ENCODE measurements around the gene NR2F1-AS1.
"Not testable (repeated sequence)": the region's sequence is repeated elsewhere in the genome, so short reads cannot be mapped to it uniquely, and the experiment has no call there.

Gene NR2F1-AS1

DNA sequence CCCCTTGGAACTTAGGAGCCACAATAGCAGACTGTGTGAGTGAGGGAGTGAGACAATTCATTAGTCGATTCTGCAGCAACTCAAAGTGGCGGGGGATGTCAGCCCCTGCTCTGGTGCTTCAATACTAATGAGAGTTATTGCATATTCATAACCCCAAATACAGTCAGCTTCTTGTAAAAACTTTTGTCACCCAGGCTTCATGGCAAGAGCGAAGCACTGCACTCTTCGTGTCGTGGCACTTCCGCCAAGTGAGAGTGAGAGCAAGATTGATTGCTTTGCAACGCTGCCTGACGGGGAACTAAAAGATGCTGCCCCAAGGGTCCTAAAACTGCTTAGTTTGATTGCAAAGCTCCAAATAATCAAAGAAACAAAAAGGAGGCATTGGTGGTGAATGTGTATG lies 150.9 kb downstream of the NR2F1-AS1 start:
- DNase-seq (ENCODE audit: low read depth in 2 of 2), result no peak

DNA sequence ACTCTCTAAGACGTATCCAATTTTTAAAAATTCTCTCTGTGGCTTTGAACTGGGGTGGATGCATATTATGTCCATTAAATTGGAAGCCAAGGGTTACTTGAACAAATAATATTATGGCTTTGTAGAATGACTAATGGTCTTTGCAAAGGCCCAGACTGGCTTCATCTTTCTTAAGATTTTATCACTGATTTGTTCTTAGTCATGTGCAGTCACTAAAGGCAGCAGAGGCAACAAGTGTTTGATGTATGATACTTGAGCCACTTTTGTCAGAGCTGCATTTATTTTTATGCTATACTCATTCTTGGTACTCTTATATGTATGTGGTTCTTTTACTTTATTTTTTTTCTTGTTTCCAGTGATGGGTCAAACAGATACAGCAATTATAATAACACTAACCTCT lies 152.2 kb downstream of the NR2F1-AS1 start:
- no peak for DNase-seq (ENCODE audit: low read depth in 2 of 2)

DNA sequence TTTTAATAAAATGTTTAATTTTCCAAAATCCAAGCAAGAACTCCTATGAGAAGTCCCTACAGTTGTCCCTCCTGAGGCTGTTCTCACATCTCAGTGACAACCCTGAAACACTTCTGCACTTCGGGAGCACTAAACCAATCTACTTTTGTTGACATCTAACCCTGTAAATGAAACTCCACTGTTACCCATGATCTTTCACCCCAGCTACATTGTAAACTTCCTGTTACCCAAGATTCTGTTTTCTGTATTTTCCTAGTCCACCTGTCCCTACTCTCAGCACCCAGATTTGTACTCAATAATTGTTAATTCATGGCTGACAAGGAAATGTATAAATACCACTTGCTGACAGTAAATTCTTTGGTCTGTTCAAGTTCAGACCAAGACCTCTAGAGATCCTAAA lies 153.7 kb downstream of the NR2F1-AS1 start:
- no peak for DNase-seq (ENCODE audit: low read depth in 2 of 2)

DNA sequence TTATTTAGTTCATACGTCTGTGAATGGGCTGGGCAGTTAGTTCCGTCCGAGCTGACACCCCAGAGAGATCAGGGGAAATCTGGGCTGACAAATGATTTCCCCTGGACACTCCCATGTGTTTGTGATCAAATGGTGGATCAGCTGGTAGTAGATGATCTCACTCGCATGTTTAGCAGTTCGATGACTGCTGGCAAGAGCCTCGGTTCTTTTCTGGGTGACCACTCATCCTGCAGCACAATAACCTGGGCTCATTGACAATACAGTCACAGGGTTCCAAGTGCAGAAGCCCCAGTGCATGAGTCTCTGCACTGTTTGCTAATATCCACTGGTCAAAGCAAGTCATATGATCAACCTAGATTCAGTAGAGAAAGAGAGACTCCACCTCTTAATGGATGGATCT lies 155.9 kb downstream of the NR2F1-AS1 start:
- DNase-seq (ENCODE audit: low read depth in 2 of 2), result no peak

DNA sequence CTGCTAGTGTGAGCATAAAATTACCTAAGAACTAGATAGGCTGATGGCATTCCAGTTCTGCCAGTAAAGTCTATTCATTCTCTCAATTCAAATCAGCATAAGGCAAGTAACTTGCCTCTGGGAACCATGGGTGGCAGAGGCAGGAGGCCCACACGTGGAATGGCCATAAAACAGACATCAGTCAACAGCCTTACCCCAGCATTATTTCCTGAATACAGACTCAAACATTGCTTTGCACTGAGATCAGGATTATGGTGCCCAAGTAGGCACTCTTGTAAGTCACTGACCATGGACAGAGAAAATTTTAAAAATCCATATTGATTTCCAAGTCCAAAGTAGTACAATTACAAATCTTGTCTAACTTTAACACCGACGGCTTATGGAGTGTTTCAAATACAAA lies 157.7 kb downstream of the NR2F1-AS1 start:
- no peak for DNase-seq (ENCODE audit: low read depth in 2 of 2)

DNA sequence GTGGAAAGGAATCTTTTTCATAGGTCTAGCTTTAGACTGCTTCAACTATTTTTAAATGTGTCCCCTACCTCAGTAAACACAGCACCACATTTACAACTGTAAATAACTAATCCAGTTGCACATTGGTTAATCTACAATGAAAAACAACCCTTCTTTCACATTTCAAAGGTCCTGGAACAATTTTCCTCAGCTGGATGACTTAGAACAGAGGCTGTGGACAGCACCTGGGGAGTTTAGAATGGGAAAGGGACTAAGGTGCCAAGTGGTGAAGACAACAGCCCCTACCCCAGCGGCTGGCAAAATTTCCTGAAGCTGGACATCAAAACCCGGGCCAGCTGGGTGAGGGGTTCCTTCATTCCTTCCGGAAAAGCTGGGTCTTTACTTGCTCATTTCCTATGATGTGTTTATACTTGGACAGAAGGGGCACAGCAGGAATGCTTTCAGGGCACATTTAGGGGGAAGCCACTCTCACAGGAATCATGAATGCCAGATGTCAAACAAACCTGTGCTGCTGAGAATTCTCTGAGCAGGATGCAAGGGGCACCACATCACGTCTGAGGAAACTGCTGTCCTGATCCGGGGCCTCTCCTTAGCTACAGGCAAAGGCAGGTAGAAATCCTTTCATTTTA lies 158.3 kb downstream of the NR2F1-AS1 start:
- no peak for DNase-seq (ENCODE audit: low read depth in 2 of 2)

DNA sequence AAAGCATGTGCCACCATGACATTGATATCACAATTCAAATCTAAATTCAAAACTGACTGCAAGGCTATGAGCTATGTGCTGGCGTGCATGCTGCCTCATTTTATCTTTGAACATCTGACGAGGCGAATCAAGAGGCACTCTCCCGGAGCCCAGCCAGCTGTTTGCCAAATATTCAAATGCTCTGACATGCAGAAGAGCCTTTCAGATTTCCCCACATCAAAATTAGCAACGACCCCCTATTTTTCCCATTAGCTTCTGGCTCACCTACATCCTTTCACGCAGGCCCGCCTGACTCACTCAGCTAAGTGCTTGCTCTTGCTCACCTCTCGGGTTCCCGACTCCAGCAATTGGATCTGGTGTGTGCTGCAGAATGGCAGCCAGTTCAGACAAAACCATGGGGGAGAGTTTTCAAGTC lies 159.0 kb downstream of the NR2F1-AS1 start:
- DNase-seq (ENCODE audit: low read depth in 2 of 2), result no peak

DNA sequence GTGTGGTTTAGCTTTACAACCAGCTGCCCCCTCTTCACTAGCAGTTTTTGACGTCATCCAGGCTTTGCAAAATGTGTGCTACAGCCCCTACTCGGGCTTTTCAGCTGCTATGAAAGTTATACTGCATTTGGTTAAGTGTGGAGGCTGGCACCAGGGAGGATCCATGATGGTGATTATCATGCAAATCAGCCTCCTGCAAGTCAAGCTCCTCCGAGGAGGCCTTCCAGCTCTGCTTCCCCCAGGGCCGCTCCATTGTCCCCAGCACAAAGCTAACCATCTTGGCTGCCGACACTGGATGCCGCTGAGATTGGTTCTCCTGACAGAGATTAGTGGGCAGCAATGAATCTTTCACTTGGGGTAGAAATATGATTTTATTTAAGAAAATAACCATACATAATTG lies 159.6 kb downstream of the NR2F1-AS1 start:
- no peak for DNase-seq (ENCODE audit: low read depth in 2 of 2)

DNA sequence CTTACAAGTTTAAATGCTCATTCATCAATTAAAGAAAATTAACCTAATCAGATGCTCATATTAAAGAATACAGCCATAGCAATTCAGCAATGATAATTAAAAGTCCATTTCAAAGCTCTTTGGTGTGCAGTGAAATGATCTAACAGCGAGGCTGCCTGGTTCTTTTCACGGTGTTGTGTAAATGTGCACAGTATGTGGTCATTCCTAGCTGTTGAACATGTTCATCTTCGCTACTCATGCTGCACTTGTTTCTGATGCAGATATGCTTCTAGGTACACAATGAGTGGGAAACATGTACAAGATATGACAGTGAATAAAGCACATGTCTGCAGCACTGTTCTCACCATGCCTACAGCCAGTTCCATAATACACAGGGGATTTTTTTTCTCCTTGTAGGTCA lies 163.5 kb downstream of the NR2F1-AS1 start:
- no peak for DNase-seq (ENCODE audit: low read depth in 2 of 2)

DNA sequence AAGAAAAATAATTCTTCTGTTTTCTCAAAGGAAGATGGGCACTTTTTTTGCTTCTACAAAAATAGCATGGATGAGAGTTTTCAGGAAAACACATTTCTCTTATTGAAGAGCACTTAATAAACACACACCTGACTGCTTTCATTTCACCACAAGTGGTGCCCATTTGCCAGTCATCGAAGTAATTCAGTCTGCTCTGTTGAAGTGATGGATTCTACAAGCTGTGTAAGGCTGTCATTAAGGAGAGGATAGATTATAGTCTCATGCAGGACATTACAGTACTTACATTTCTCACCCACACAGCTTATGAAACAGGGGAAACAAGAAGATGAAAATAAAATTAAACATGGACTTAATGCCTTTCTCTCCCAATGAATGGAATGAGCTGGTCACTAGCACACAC lies 165.2 kb downstream of the NR2F1-AS1 start:
- DNase-seq (ENCODE audit: low read depth in 2 of 2), result no peak

DNA sequence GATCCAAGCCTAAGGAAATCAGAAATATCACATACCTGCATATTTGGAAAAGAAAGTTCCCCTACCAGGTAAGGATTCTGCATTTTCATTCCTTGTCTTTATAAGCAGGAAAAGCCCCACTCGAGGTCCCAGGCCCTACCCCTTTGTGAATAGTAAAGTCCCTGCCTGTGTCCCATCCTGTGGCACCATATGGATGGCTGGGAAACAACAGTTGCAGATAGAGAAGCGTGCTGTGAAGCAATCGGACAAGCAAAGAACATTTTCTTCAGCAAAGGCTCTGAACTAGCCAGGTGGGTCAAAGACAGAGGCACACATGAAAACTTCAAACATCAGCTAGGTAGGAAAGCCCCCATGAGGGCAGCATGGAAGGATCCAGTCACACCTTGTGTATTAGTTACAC lies 169.3 kb downstream of the NR2F1-AS1 start:
- no peak for DNase-seq (ENCODE audit: low read depth in 2 of 2)

DNA sequence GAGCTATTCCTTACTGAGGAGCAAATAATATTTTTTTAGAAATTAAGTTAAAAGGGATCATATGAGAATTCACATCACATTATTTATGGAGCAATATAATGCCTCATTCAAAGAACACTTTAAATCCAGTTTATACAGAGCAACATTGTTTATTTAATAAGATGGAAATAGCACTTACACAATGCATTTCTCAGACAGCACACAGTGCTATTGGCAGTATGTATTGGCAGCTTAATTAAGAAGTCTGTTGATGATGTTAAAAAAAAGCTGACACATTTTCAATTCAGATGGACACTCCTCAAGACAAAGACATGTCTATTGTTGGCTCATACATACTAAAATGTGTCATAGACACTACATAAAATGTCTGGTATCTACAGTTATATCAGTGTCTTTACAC lies 171.3 kb downstream of the NR2F1-AS1 start:
- DNase-seq (ENCODE audit: low read depth in 2 of 2), result no peak

DNA sequence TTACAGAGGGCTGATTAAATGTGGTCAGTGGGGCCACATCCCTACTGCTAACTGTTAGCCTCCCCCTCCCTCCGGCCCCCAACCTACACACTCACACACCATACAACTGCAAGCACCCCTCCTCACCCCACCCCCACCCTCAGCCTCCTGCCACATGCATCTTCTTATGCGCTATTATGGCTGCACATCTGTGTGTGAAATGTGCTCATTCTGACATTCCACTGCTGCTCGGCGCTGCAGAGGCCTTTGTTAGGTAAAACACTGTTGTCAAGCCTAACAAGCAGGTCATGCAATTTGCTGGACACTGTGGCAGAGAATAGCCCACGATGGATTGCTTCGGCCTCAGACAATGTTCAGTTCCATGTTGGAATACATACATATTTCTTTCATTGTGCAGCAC lies 173.6 kb downstream of the NR2F1-AS1 start:
- no peak for DNase-seq (ENCODE audit: low read depth in 2 of 2)

DNA sequence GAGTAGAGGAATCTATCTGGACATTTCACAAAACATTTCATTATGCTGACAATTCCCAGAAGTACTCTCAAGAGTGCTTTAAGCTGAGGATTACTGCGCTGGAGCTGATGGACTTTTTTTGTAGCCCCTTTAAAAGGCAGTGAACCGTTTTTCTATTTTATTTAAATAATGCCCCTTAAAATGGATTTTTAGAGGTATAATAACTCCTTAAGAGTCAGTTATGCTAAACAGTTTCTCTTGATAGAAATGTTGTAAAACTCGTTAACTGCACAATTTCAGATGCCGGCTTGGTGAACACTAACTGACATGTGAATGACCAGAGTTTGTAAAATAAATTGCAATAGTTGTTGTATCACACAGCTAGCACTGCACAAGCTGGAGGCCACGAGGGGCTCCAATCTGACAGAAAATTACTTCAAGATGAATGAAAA lies 174.0 kb downstream of the NR2F1-AS1 start:
- no peak for DNase-seq (ENCODE audit: low read depth in 2 of 2)

DNA sequence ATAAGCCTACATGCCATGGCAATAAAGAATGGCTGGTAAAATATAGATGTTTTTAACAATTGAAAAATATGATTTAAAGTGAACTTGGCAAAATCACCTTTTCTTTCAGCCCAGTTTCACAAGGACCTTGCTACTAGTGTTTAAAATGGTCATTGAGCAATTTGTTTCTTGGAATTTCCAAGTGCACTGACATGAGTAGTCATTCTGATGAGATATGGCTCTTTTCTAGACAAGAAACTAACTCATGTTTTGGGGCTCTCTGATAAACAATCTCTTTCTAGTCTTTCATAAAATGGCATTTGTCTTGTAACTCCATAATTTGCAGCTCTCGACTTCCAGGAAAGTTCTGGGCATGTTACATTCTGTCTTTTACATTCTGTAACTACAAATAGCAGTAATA lies 176.8 kb downstream of the NR2F1-AS1 start:
- no peak for DNase-seq (ENCODE audit: low read depth in 2 of 2)

DNA sequence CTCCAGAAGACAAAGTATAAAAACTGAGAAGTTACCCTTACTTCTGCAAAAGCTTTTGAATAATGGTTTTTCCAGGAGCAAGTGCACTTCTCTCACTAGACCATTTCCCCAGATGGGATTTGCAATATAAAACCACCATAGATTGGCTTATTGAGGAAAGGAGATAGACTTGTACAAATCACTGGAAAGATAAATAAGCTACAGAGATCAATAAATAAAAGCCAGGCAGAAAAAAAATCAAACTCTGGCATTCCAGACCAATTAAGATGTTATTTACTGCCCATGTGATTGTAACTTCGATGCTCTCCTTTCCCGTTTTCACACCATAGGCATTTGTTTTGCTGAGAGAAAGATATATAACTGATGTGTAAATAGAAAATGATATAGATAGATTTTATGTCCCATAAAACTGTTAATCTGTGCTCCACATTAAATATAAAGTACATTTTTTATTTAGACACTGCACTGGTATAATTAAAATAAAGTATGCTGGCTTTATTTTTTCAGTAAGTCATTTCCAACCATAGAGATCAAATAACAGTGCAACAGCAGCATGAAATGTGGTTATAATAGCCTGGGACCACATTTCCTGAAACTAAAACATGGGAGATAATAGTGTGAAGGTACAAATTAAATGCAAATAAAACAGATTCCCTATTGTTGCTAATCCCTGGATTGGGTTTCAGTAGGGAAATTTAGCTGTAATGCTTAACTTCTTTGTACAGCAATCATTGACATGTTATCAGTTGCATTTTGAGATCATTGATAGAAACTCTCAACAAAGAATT lies 177.7 kb downstream of the NR2F1-AS1 start:
- no peak for DNase-seq (ENCODE audit: low read depth in 2 of 2)

DNA sequence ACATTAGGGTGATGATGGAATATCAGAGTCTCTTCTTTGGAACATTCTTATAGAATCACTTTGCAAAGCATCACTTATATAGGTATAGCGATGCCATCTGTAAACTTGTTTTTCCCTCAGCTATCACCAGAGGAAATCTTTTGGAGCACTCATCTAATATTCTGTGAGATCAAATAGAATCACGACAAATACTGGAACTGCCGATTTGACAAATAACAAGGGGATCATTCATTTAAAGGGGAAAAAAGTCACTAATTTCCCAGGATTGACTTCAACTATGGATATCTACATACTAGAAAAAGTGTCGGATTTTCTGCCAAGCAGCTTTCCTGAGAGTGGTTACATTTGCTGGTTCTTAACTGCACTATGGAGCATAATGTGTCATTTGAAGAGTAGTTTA lies 178.6 kb downstream of the NR2F1-AS1 start:
- no peak for DNase-seq (ENCODE audit: low read depth in 2 of 2)

DNA sequence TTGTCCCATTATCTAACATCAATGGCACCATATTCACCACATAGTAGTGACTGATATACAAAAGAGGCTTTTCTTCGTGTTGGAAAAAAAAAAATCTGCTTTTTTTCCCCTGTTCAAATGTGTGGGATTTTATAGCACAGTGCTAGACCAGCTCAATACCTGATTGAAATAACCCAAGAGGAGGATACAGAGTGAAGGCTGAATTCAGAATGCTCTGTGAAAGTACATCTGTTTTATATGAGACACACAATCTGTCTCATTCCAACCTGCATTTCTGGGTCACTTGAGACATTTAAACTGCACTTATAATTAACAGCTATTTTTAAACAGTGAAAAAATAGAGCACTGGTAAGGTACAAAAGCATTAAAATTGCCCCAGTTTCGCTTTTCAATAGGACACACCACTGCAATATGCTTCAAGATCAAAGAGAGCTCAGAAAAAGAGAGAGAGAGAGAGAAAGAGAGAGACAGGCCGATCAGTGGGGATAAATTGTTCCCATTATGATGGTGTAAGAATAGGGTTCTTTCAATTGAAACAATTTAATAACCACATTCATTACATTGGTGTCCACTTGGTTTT lies 179.3 kb downstream of the NR2F1-AS1 start:
- no peak for DNase-seq (ENCODE audit: low read depth in 2 of 2)

DNA sequence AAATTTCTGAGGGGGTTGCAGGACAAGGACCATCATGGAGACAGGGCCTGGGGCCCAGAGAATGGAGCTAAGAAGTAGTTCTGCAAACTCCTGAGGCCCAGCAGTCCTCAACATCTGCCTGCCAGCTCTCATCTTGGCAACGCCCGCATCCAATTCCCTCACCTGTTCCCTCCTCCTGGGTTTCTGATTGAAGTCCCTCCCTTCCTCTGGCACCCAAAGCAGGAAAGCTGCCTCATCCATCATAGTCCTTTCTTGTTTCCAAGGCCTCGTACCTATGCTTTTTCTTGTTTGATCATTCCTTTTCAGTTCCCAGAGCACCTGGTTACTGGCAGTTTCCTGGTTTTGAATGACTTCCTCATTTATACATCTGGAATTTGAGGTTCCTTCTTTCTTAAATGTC lies 181.3 kb downstream of the NR2F1-AS1 start:
- DNase-seq (ENCODE audit: low read depth in 2 of 2), result no peak

DNA sequence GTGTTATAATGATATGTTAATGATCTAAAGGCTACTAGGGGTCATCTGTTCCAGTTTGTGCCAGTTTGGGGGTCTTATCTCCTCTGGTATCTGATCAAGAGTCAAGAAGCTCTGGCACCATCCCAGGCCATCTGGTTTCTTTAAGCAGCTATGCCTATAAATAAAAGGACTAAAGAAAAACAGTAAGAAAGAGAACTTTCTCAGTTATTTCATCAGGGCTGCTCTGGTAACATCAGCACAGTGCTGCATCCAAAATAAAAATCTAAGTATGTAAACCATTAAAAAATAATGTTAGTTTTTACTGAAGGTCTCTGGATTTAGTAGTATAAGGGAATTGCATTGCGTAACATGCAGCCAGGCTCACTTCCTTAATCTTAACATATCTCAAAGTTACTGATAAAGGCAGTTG lies 185.0 kb downstream of the NR2F1-AS1 start:
- DNase-seq (ENCODE audit: low read depth in 2 of 2), result no peak

DNA sequence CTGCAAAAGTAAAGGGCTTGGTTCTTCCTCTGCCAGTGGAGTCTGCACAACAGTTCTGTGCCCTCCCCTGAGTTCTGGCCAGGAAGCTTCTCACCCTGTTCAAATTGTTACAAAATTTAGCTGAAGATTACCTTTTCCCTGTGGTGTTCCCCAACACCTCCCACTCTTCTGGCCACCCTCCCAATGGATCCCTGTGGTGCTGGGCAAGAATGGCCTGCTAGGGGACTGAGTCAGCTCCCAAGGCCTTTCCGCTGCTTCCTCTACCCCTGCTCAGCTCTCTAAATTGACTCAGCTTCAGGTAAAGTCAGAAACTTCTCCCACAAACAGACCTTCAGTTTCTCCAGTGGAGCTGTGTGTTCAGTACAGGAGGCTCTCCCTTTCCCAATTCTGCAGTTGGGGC lies 186.0 kb downstream of the NR2F1-AS1 start:
- DNase-seq (ENCODE audit: low read depth in 2 of 2), result no peak

DNA sequence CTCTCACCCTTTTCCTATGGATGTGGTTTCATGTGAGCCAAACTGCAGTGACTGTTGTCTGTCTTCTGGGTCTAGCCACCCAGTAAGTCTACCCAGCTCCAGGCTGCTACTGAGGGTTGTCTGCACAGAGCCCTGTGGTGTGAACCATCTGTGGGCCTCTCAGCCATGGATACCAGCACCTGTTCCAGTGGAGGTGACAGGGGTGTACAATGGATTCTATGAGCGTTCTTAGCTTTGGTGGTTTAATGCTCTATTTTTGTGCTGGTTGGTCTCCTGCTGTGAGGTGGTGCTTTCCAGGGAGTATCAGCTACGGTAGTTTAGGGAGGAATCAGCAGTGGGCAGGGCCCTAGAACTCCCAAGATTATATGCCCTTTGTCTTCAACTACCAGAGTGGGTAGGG lies 186.7 kb downstream of the NR2F1-AS1 start:
- no peak for DNase-seq (ENCODE audit: low read depth in 2 of 2)

DNA sequence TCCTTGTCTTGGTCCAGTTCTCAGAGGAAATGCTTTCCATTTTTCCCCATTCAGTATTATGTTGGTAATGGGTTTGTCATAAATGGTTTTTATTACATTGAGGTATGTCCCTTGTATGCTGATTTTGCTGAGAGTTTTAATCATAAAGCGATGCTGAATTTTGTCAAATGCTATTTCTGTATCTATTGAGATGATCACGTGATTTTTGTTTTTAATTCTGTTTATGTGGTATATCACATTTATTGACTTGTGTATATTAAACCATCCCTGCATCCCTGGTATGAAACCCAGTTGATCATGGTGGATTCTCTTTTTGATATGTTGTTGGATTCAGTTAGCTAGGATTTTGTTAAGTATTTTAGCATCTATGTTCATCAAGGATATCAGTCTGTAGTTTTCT lies 189.8 kb downstream of the NR2F1-AS1 start:
- not testable (repeated sequence) for DNase-seq (ENCODE audit: low read depth in 2 of 2)
